IMR-90 (cell line): Measurements from ENCODE around the gene NYAP1. TPM values are rescaled to one million over a fixed set of nuclear protein-coding genes. Genes with fewer than 3 reads are reported as not detected.

Source experiments
- ATAC-seq: fragments of 200-7000 bp; cut with Tn5 transposase; 2 replicates; pipeline ENCODE4 v1.9.1; 2020; ENCODE audit warnings: low read depth, mild to moderate bottlenecking, moderate library complexity
- BruUV-seq: library from RNA; stranded (reverse); fragments of 400-500 nt; replicated peaks from 2 replicates; lab custom pipeline; 2021; lab: Mats Ljungman, UMichigan
- CTCF ChIA-PET: fragments of 300-600 bp; formaldehyde crosslinking; extraction: SDS; loops from one replicate; lab custom pipeline; 2021; ENCODE audit warnings: antibody characterized with exemption; lab: Yijun Ruan, JAX
- POLR2A ChIA-PET: fragments of 300-600 bp; sonication (Branson Sonifier 250); formaldehyde crosslinking; loops from one replicate; lab custom pipeline; 2022; ENCODE audit warnings: antibody characterized with exemption; ENCODE audit not compliant: unreplicated experiment; lab: Charles Lee
- DNase-seq: peaks from one replicate; pipeline ENCODE4 v3.0.0; 2013
- H2AFZ ChIP-seq: replicated peaks from 2 replicates; pipeline ENCODE3; 2013; ENCODE audit warnings: low read length, mild to moderate bottlenecking; ENCODE audit not compliant: poor library complexity
- H2AK5ac ChIP-seq: 2 replicates; pipeline ENCODE4 v1.6.1; 2013; ENCODE audit warnings: low read depth, low read length, inconsistent platforms
- H2AK9ac ChIP-seq: replicated peaks from 2 replicates; pipeline ENCODE3; 2013; ENCODE audit warnings: mild to moderate bottlenecking, low read depth, low read length, moderate library complexity; ENCODE audit not compliant: poor library complexity
- H2BK120ac ChIP-seq: 2 replicates; pipeline ENCODE4 v1.6.1; 2013; ENCODE audit warnings: low read depth, low read length, inconsistent platforms
- H2BK15ac ChIP-seq: 3 replicates; pipeline ENCODE4 v1.6.1; 2013; ENCODE audit warnings: low read depth, low read length, inconsistent platforms
- H2BK20ac ChIP-seq: 2 replicates; pipeline ENCODE4 v1.6.1; 2013; ENCODE audit warnings: low read depth, mild to moderate bottlenecking, inconsistent platforms, low read length, moderate library complexity
- H2BK5ac ChIP-seq: 2 replicates; pipeline ENCODE4 v1.6.1; 2013; ENCODE audit warnings: mild to moderate bottlenecking, low read depth, low read length, inconsistent platforms; ENCODE audit not compliant: poor library complexity, severe bottlenecking
- H3K14ac ChIP-seq: replicated peaks from 2 replicates; pipeline ENCODE4 v1.6.1; 2013; ENCODE audit warnings: low read depth, low read length, inconsistent platforms
- H3K18ac ChIP-seq: 2 replicates; pipeline ENCODE4 v1.6.1; 2013; ENCODE audit warnings: low read depth, low read length, control low read depth
- H3K23ac ChIP-seq: 2 replicates; pipeline ENCODE4 v1.6.1; 2013; ENCODE audit warnings: low read depth, low read length, inconsistent platforms
- H3K27ac ChIP-seq: 2 replicates; pipeline ENCODE4 v1.5.1; 2013; ENCODE audit warnings: mild to moderate bottlenecking, control low read depth, low read length; ENCODE audit not compliant: insufficient read depth
- H3K27me3 ChIP-seq: 2 replicates; pipeline ENCODE4 v1.6.1; 2013; ENCODE audit warnings: low read length; ENCODE audit not compliant: control insufficient read depth, insufficient read depth
- H3K36me3 ChIP-seq: 2 replicates; pipeline ENCODE4 v1.6.1; 2013; ENCODE audit warnings: low read length, mixed read lengths; ENCODE audit not compliant: control insufficient read depth, insufficient read depth
- H3K4ac ChIP-seq: 2 replicates; pipeline ENCODE4 v1.6.1; 2013; ENCODE audit warnings: low read depth, low read length, inconsistent platforms
- H3K4me1 ChIP-seq: 2 replicates; pipeline ENCODE4 v1.6.1; 2013; ENCODE audit warnings: low read length, mixed read lengths; ENCODE audit not compliant: control insufficient read depth, insufficient read depth
- H3K4me2 ChIP-seq: 2 replicates; pipeline ENCODE4 v1.6.1; 2013; ENCODE audit warnings: low read depth, mild to moderate bottlenecking, control low read depth, low read length, moderate library complexity
- H3K4me3 ChIP-seq: 2 replicates; pipeline ENCODE4 v1.5.1; 2013; ENCODE audit warnings: low read depth, mild to moderate bottlenecking, control low read depth, low read length, moderate library complexity; ENCODE audit not compliant: insufficient read depth
- H3K56ac ChIP-seq: 2 replicates; pipeline ENCODE4 v1.6.1; 2013; ENCODE audit warnings: low read length, inconsistent platforms; ENCODE audit not compliant: insufficient read depth; ENCODE audit errors: extremely low read depth
- H3K79me1 ChIP-seq, 2 experiments: 2 replicates each; pipeline ENCODE4 v1.6.1; 2013; ENCODE audit warnings: low read length in 2 of 2, inconsistent platforms in 1 of 2, low read depth in 1 of 2
- H3K9ac ChIP-seq: 2 replicates; pipeline ENCODE4 v1.6.1; 2013; ENCODE audit warnings: low read depth, low read length, control low read depth
- H3K9me1 ChIP-seq: 2 replicates; pipeline ENCODE4 v1.6.1; 2013; ENCODE audit warnings: low read length, inconsistent platforms; ENCODE audit not compliant: insufficient read depth
- H3K9me3 ChIP-seq: 2 replicates; pipeline ENCODE4 v1.6.1; 2013; ENCODE audit warnings: low read length; ENCODE audit not compliant: control insufficient read depth, insufficient read depth
- H4K20me1 ChIP-seq: 2 replicates; pipeline ENCODE4 v1.6.1; 2013; ENCODE audit warnings: low read length, inconsistent platforms; ENCODE audit not compliant: insufficient read depth
- H4K5ac ChIP-seq: 2 replicates; pipeline ENCODE4 v1.6.1; 2013; ENCODE audit warnings: mild to moderate bottlenecking, low read depth, low read length, control low read depth
- H4K8ac ChIP-seq, 2 experiments: 2 replicates each; pipeline ENCODE4 v1.6.1; 2013; ENCODE audit warnings: low read depth in 2 of 2, low read length in 2 of 2, control low read depth in 1 of 2, inconsistent platforms in 1 of 2
- H4K91ac ChIP-seq: 2 replicates; pipeline ENCODE4 v1.6.1; 2013; ENCODE audit warnings: low read depth, low read length, inconsistent platforms; ENCODE audit not compliant: insufficient read depth
- CEBPB ChIP-seq: IDR thresholded peaks from 2 replicates; pipeline ENCODE4 v1.6.1; 2012; ENCODE audit warnings: low read depth, low read length, improper control_type of control experiment
- ELK1 ChIP-seq: fragments of 150-350 bp; IDR thresholded peaks from 2 replicates; pipeline ENCODE4 v1.6.1; 2016; ENCODE audit warnings: low read depth, mild to moderate bottlenecking, low read length, moderate library complexity, borderline replicate concordance
- FOS ChIP-seq: fragments of 150-350 bp; IDR thresholded peaks from 2 replicates; pipeline ENCODE4 v1.6.1; 2016; ENCODE audit warnings: low read depth, low read length
- MAZ ChIP-seq: IDR thresholded peaks from 2 replicates; pipeline ENCODE4 v1.6.1; 2012; ENCODE audit warnings: low read depth, mild to moderate bottlenecking, low read length, improper control_type of control experiment, moderate library complexity, borderline replicate concordance
- MXI1 ChIP-seq: IDR thresholded peaks from 2 replicates; pipeline ENCODE4 v1.6.1; 2012; ENCODE audit warnings: low read depth, mild to moderate bottlenecking, low read length, moderate library complexity, borderline replicate concordance
- NFE2L2 ChIP-seq: fragments of 150-350 bp; IDR thresholded peaks from 2 replicates; pipeline ENCODE4 v1.6.1; 2016; ENCODE audit warnings: low read depth, mild to moderate bottlenecking, low read length
- USF2 ChIP-seq: fragments of 150-350 bp; IDR thresholded peaks from 2 replicates; pipeline ENCODE4 v1.6.1; 2017; ENCODE audit warnings: mild to moderate bottlenecking, antibody characterized with exemption, low read length, low read depth
- WGBS, 2 experiments: methylation state at CpG; one replicate each; pipeline versions ENCODE4 v1.1.5 to v1.1.7; 2013; ENCODE audit warnings: missing lambda C conversion rate in 2 of 2; ENCODE audit not compliant: insufficient read length in 1 of 2; ENCODE audit errors: extremely low coverage in 2 of 2; 5-methylcytosine and 5-hydroxymethylcytosine counted together
- dilution Hi-C: fragments of 300-500 bp; cut with HindIII; formaldehyde crosslinking; loops from one replicate; pipeline ENCODE4 v1.14.3; 2018; ENCODE audit warnings: low sequenced_read_pairs; ENCODE audit not compliant: unreplicated experiment
- in situ Hi-C: fragments of 300-500 bp; cut with MboI; formaldehyde crosslinking; loops from 3 replicates; pipeline ENCODE4 v1.14.3; 2019; ENCODE audit warnings: low sequenced_read_pairs, inconsistent platforms, mixed read lengths
- intact Hi-C: fragments of 100-400 bp; cut with micrococcal nuclease; formaldehyde crosslinking; loops from 2 replicates; pipeline ENCODE4 v1.10.0; 2022
- polyA plus RNA-seq, 3 experiments: library from polyadenylated mRNA; depleted of rRNA; stranded (reverse); fragments of >200 nt; gene quantifications; 2 replicates each; pipeline ENCODE4 v1.2.3, GENCODE V29; 2012; ENCODE audit warnings: low replicate concordance in 1 of 3
- total RNA-seq: library from RNA; depleted of rRNA; stranded (reverse); fragments of >200 nt; gene quantifications from 2 replicates; pipeline ENCODE4 v1.2.3, GENCODE V29; 2012

Gene NYAP1
- total and polyA plus RNA-seq, 2 of the 4 experiments (the other 2 are of a cell fraction), result 0.18 to 1.3 TPM

GRCh38 chr7:100515072-100515532 is 31.4 kb downstream of the NYAP1 start:
- ChIA-PET CTCF (interaction anchor here (0.7 to 1.6 kb wide), 2 partner anchors 9 to 30 kb away, joined by 3 to 4 read pairs; no protein-coding TSS in a partner anchor), POLR2A (no interaction called here)
- peak overlapping the region; percentile 78; the same call in 1 of the 2 replicates for H2AK5ac ChIP-seq
- H3K9me3 ChIP-seq, result no peaks in the 10 kb centered on the region
- peak overlapping the region; percentile 90 for H2BK120ac ChIP-seq
- H2BK15ac ChIP-seq, result peak overlapping the region; percentile 79; the same call in 1 of the 3 replicates
- H3K4me2 ChIP-seq, result peak overlapping the region; percentile 78
- no peaks in the 10 kb centered on the region for H4K20me1 ChIP-seq
- no TSS peak for BruUV-seq
- H3K23ac ChIP-seq, result peak overlapping the region; percentile 69; the same call in 1 of the 2 replicates
- peak; percentile 59 for ATAC-seq
- peak overlapping the region; percentile 54; the same call in 1 of the 2 replicates for H3K14ac ChIP-seq
- no peaks in the 10 kb centered on the region for H3K79me1 ChIP-seq
- DNase-seq, result peak; percentile 75
- peak overlapping the region; percentile 83 for H2AFZ ChIP-seq
- peak overlapping the region; percentile 90; the same call in 1 of the 2 replicates for H4K5ac ChIP-seq
- peak overlapping the region; percentile 79 for H3K56ac ChIP-seq
- H2BK20ac ChIP-seq, result peak overlapping the region; percentile 93
- dilution Hi-C loops (no loop called here), intact Hi-C loops (no loop called here), in situ Hi-C loops (no loop called here)
- H2AK9ac ChIP-seq, result peak overlapping the region; percentile 84
- WGBS, 2 experiments, result 0% methylated on average over 1 of the region's 2 CpGs; no CpG with 5 or more reads in 1 of the 2 experiments
- H3K36me3 ChIP-seq, result no peaks in the 10 kb centered on the region
- H3K4me1 ChIP-seq, result peaks cover 7% of the 10 kb centered on the region
- H3K4me3 ChIP-seq, result no peak overlapping the region
- H3K27ac ChIP-seq, result peak overlapping the region; percentile 77; the same call in 1 of the 2 replicates
- TF ChIP-seq MXI1 (no peak), CEBPB (peak; percentile 57), USF2 (peak; percentile 10; the same call in 1 of the 2 replicates), FOS (peak; percentile 64; the same call in 1 of the 2 replicates), MAZ (no peak), NFE2L2 (peak; percentile 79), ELK1 (no peak)
- peaks cover 9% of the 10 kb centered on the region for H3K9me1 ChIP-seq
- peaks cover under 1% of the 10 kb centered on the region; the same call in 1 of the 2 replicates for H3K27me3 ChIP-seq
- H3K4ac ChIP-seq, result peak overlapping the region; percentile 51; the same call in 1 of the 2 replicates
- peak overlapping the region; percentile 69; the same call in 1 of the 2 replicates for H4K91ac ChIP-seq
- no peak overlapping the region for H3K9ac ChIP-seq
- peak overlapping the region in 1 of 2 experiments; percentile 89; a peak in 2 of 4 replicates for H4K8ac ChIP-seq
- H3K18ac ChIP-seq, result peak overlapping the region; percentile 87
- H2BK5ac ChIP-seq, result peak overlapping the region; percentile 59
